Keratinocyte (primary cell): Measurements from ENCODE around the gene LRRN2. TPM values are rescaled to one million over a fixed set of nuclear protein-coding genes. Genes with fewer than 3 reads are reported as not detected.
A peak's percentile ranks its signal among the peaks of the same experiment; 100 is the strongest.

Source experiments
- DNase-seq: peaks from one replicate; pipeline ENCODE4 v3.0.0-alpha.2; 2011; ENCODE audit warnings: low read depth, missing footprints, low spot score
- FAIRE-seq: peaks from 2 replicates; lab custom pipeline; 2011; peaks lifted over from hg19 to GRCh38; lab: Jason Lieb, UNC
- H2AFZ ChIP-seq: 2 replicates; pipeline ENCODE4 v1.6.0; 2012; ENCODE audit warnings: low read length, control low read depth, inconsistent platforms; ENCODE audit not compliant: control insufficient read depth
- H3K27ac ChIP-seq: 2 replicates; pipeline ENCODE4 v1.5.1; 2011; ENCODE audit warnings: low read length; ENCODE audit not compliant: control insufficient read depth, insufficient read depth
- H3K27me3 ChIP-seq: 3 replicates; pipeline ENCODE4 v1.6.0; 2011; ENCODE audit warnings: low read length; ENCODE audit not compliant: control insufficient read depth, insufficient read depth; ENCODE audit errors: extremely low read depth
- H3K36me3 ChIP-seq, 2 experiments: 2 replicates in 1 of 2; 3 replicates in 1 of 2; pipeline ENCODE4 v1.5.1; 2011; ENCODE audit warnings: low read length in 2 of 2, mild to moderate bottlenecking in 1 of 2; ENCODE audit not compliant: control insufficient read depth in 2 of 2, insufficient read depth in 2 of 2; ENCODE audit errors: extremely low read depth in 1 of 2
- H3K4me1 ChIP-seq: 3 replicates; pipeline ENCODE4 v1.5.1; 2011; ENCODE audit warnings: low read length; ENCODE audit not compliant: control insufficient read depth, insufficient read depth; ENCODE audit errors: extremely low read depth
- H3K4me2 ChIP-seq: 3 replicates; pipeline ENCODE4 v1.6.0; 2011; ENCODE audit warnings: low read depth, low read length; ENCODE audit not compliant: control insufficient read depth, insufficient read depth; ENCODE audit errors: extremely low read depth
- H3K4me3 ChIP-seq, 3 experiments: fragments of 200-600 bp in 1 of 3; sonication (generic) in 1 of 3; 2 replicates in 2 of 3; 3 replicates in 1 of 3; pipeline ENCODE4 v1.5.1; 2011 to 2016; ENCODE audit warnings: low read length in 3 of 3, mild to moderate bottlenecking in 3 of 3, control low read depth in 2 of 3, inconsistent platforms in 1 of 3, low read depth in 1 of 3, mixed read lengths in 1 of 3, mixed run types in 1 of 3, moderate library complexity in 1 of 3; ENCODE audit not compliant: control insufficient read depth in 2 of 3, insufficient read depth in 2 of 3; ENCODE audit errors: extremely low read depth in 1 of 3
- H3K79me2 ChIP-seq: 2 replicates; pipeline ENCODE4 v1.6.0; 2012; ENCODE audit warnings: low read length; ENCODE audit not compliant: control insufficient read depth, insufficient read depth
- H3K9ac ChIP-seq: 3 replicates; pipeline ENCODE4 v1.6.0; 2011; ENCODE audit warnings: low read length; ENCODE audit not compliant: control insufficient read depth, insufficient read depth; ENCODE audit errors: extremely low read depth
- H3K9me1 ChIP-seq: 3 replicates; pipeline ENCODE4 v1.6.0; 2011; ENCODE audit warnings: low read length; ENCODE audit not compliant: control insufficient read depth, insufficient read depth; ENCODE audit errors: extremely low read depth
- H3K9me3 ChIP-seq: 2 replicates; pipeline ENCODE4 v1.5.1; 2012; ENCODE audit warnings: low read depth, low read length; ENCODE audit not compliant: control insufficient read depth
- H4K20me1 ChIP-seq: 3 replicates; pipeline ENCODE4 v1.6.0; 2011; ENCODE audit warnings: low read length; ENCODE audit not compliant: control insufficient read depth, insufficient read depth; ENCODE audit errors: extremely low read depth
- CTCF ChIP-seq, 3 experiments: IDR thresholded peaks in 1 of 3; conservative IDR thresholded peaks in 1 of 3; optimal IDR thresholded peaks in 1 of 3; 2 replicates in 2 of 3; 3 replicates in 1 of 3; pipeline versions ENCODE3 to v1.5.1; 2011; ENCODE audit warnings: low read length in 3 of 3, mild to moderate bottlenecking in 3 of 3, moderate library complexity in 2 of 3, control low read depth in 1 of 3, inconsistent platforms in 1 of 3; ENCODE audit not compliant: insufficient read depth in 2 of 3; ENCODE audit errors: extremely low read depth in 1 of 3
- EZH2 ChIP-seq: IDR thresholded peaks from one replicate; pipeline ENCODE4 v1.6.1; 2012; ENCODE audit warnings: inconsistent platforms, mild to moderate bottlenecking, low read length, moderate library complexity
- dilution Hi-C: fragments of 300-500 bp; cut with MboI; formaldehyde crosslinking; loops from one replicate; pipeline ENCODE4 v1.7.0; 2020; ENCODE audit warnings: low sequenced_read_pairs; ENCODE audit not compliant: extremely low pct_ligation_motif_present
- polyA plus RNA-seq, 5 experiments: library from polyadenylated mRNA; depleted of rRNA in 3 of 5; stranded (reverse) in 3 of 5; stranded (forward) in 1 of 5; unstranded in 1 of 5; fragments of >200 nt; gene quantifications; 1 replicate in 1 of 5; 2 replicates in 3 of 5; 3 replicates in 1 of 5; pipeline versions ENCODE4 v1.2.1 to v1.2.3, GENCODE V29; 2011 to 2012; ENCODE audit warnings: missing spikeins in 2 of 5, low read depth in 1 of 5, low replicate concordance in 1 of 5

Gene LRRN2
- polyA plus RNA-seq, 1 donor (not counting 4 experiments of a cell fraction or from before 2014, with no cell fraction given) = not detected

GRCh38 chr1:204647114-204647804, 38.3 kb downstream of the LRRN2 start:
- Histone ChIP-seq H3K79me2 (no peaks in the 10 kb centered on the region), H3K9me3 (no peaks in the 10 kb centered on the region), H3K27me3 (peaks cover 26% of the 10 kb centered on the region), H3K4me3 (no peak overlapping the region), H3K4me1 (no peaks in the 10 kb centered on the region), H3K9me1 (no peaks in the 10 kb centered on the region), H3K9ac (no peak overlapping the region), H2AFZ (no peak overlapping the region), H3K4me2 (no peak overlapping the region), H3K36me3 (no peaks in the 10 kb centered on the region), H4K20me1 (no peaks in the 10 kb centered on the region), H3K27ac (no peak overlapping the region)
- dilution Hi-C loops = no loop called here
- no peak for FAIRE-seq
- DNase-seq = peak; percentile 5
- TF ChIP-seq CTCF (optimal IDR thresholded peaks at IDR 0.05 in 1 of 3, IDR thresholded peaks at IDR 0.05 in 1 of 3, conservative IDR thresholded peaks at IDR 0.05 in 1 of 3; ENCODE audit: extremely low read depth in 1 of 3, insufficient read depth in 2 of 3, low read length in 3 of 3) (no peak), EZH2 (no peak)

GRCh38 chr1:204645666-204646065, 39.9 kb downstream of the LRRN2 start:
- Histone ChIP-seq H3K36me3 (no peaks in the 10 kb centered on the region), H3K27me3 (peaks cover 13% of the 10 kb centered on the region), H2AFZ (no peak overlapping the region), H4K20me1 (no peaks in the 10 kb centered on the region), H3K27ac (no peak overlapping the region), H3K9ac (no peak overlapping the region), H3K9me1 (no peaks in the 10 kb centered on the region), H3K4me3 (no peak overlapping the region), H3K79me2 (no peaks in the 10 kb centered on the region), H3K4me1 (no peaks in the 10 kb centered on the region), H3K4me2 (no peak overlapping the region), H3K9me3 (no peaks in the 10 kb centered on the region)
- TF ChIP-seq EZH2 (no peak), CTCF (optimal IDR thresholded peaks at IDR 0.05 in 1 of 3, IDR thresholded peaks at IDR 0.05 in 1 of 3, conservative IDR thresholded peaks at IDR 0.05 in 1 of 3; ENCODE audit: extremely low read depth in 1 of 3, insufficient read depth in 2 of 3, low read length in 3 of 3) (no peak)
- no peak for FAIRE-seq
- dilution Hi-C loops = no loop called here
- DNase-seq = no peak
